BE2C (cell line): ENCODE results near the gene CWC15.
"Not testable (repeated sequence)": the region's sequence is repeated elsewhere in the genome, so short reads cannot be mapped to it uniquely, and the experiment has no call there.

ENCODE experiments used
- DNase-seq: peaks from one replicate; pipeline ENCODE4 v3.0.0-alpha.2; 2020
- H3K27me3 ChIP-seq: fragments of 250-450 bp; sonication (Bioruptor Pico); 2 replicates; pipeline ENCODE4 v1.5.1; 2020; ENCODE audit warnings: mild to moderate bottlenecking
- H3K36me3 ChIP-seq: fragments of 250-450 bp; sonication (Bioruptor Pico); 2 replicates; pipeline ENCODE4 v1.5.1; 2020; ENCODE audit warnings: mild to moderate bottlenecking
- H3K4me1 ChIP-seq: fragments of 250-450 bp; sonication (Bioruptor Pico); 2 replicates; pipeline ENCODE4 v1.5.1; 2020
- H3K4me3 ChIP-seq: 2 replicates; pipeline ENCODE4 v1.5.1; 2011; ENCODE audit warnings: low read depth, low read length
- H3K9me3 ChIP-seq: fragments of 250-450 bp; sonication (Bioruptor Pico); 2 replicates; pipeline ENCODE4 v1.5.1; 2020
- CTCF ChIP-seq: IDR thresholded peaks from 2 replicates; pipeline ENCODE4 v1.5.1; 2012; ENCODE audit warnings: mild to moderate bottlenecking, low read depth, low read length

The CWC15 gene

GRCh38 chr11:94933223-94934130 is 39.9 kb downstream of the CWC15 start:
- H3K36me3 ChIP-seq: no peaks in the 10 kb centered on the region
- no peaks in the 10 kb centered on the region; the same call in none of the 2 replicates for H3K9me3 ChIP-seq
- no peaks in the 10 kb centered on the region for H3K27me3 ChIP-seq
- DNase-seq: no peak
- no peak overlapping the region for H3K4me3 ChIP-seq
- TF ChIP-seq CTCF: no peak
- H3K4me1 ChIP-seq: peaks cover 11% of the 10 kb centered on the region

- H3K27me3 ChIP-seq: no peaks in the 10 kb centered on the region
- no peak overlapping the region for H3K4me3 ChIP-seq
- DNase-seq: no peak
Measured at GRCh38 chr11:94932503-94932902, 40.9 kb downstream of the CWC15 start.

GRCh38 chr11:94932072-94932471 is 41.3 kb downstream of the CWC15 start:
- H3K4me3 ChIP-seq, DNase-seq, H3K27me3 ChIP-seq, H3K36me3 ChIP-seq, H3K9me3 ChIP-seq: not testable (repeated sequence)
- peaks cover 11% of the 10 kb centered on the region for H3K4me1 ChIP-seq

More at GRCh38 chr11:94932503-94932902, 40.9 kb downstream of the CWC15 start:
- no peaks in the 10 kb centered on the region for H3K36me3 ChIP-seq
- H3K9me3 ChIP-seq: no peaks in the 10 kb centered on the region; the same call in none of the 2 replicates
- H3K4me1 ChIP-seq: peaks cover 11% of the 10 kb centered on the region
- no peak for TF ChIP-seq CTCF

GRCh38 chr11:94928117-94928990 is 45.0 kb downstream of the CWC15 start:
- H3K4me1 ChIP-seq: peaks cover 8% of the 10 kb centered on the region
- H3K9me3 ChIP-seq: no peaks in the 10 kb centered on the region; the same call in none of the 2 replicates
- H3K4me3 ChIP-seq: no peak overlapping the region
- no peaks in the 10 kb centered on the region for H3K36me3 ChIP-seq
- no peaks in the 10 kb centered on the region for H3K27me3 ChIP-seq
- no peak for TF ChIP-seq CTCF
- no peak for DNase-seq

GRCh38 chr11:94926698-94927237 is 46.6 kb downstream of the CWC15 start:
- TF ChIP-seq CTCF: no peak
- peaks cover 8% of the 10 kb centered on the region for H3K4me1 ChIP-seq
- no peaks in the 10 kb centered on the region for H3K27me3 ChIP-seq
- DNase-seq: peak; percentile 21
- no peak overlapping the region for H3K4me3 ChIP-seq
- no peaks in the 10 kb centered on the region; the same call in 1 of the 2 replicates for H3K9me3 ChIP-seq
- H3K36me3 ChIP-seq: no peaks in the 10 kb centered on the region

- Histone ChIP-seq H3K9me3 (no peaks in the 10 kb centered on the region), H3K36me3 (no peaks in the 10 kb centered on the region), H3K4me3 (no peak overlapping the region), H3K4me1 (peaks cover 8% of the 10 kb centered on the region), H3K27me3 (no peaks in the 10 kb centered on the region)
- DNase-seq: no peak
- no peak for TF ChIP-seq CTCF
Measured at GRCh38 chr11:94926271-94926625, 47.1 kb downstream of the CWC15 start.
